Chondrocyte (in vitro differentiated cells): ENCODE data around the gene DTNA. TPM values are rescaled to one million over a fixed set of nuclear protein-coding genes. Genes with fewer than 3 reads are reported as not detected.
"Not testable (repeated sequence)": the region's sequence is repeated elsewhere in the genome, so short reads cannot be mapped to it uniquely, and the experiment has no call there.

Experiments used
- DNase-seq: peaks from one replicate; pipeline ENCODE4 v3.0.0; 2021; ENCODE audit warnings: mixed read lengths, low spot score
- H3K27ac Mint-ChIP-seq: one replicate; pipeline ENCODE4 v1.8.0; 2021; ENCODE audit warnings: mild to moderate bottlenecking, moderate library complexity, mixed read lengths; ENCODE audit not compliant: unreplicated experiment
- H3K27me3 Mint-ChIP-seq: 2 replicates; pipeline ENCODE4 v1.8.0; 2021; ENCODE audit warnings: low read depth, mixed read lengths
- H3K36me3 Mint-ChIP-seq: 2 replicates; pipeline ENCODE4 v1.8.0; 2021; ENCODE audit warnings: low read depth, mixed read lengths
- H3K4me1 Mint-ChIP-seq: 2 replicates; pipeline ENCODE4 v1.8.0; 2021; ENCODE audit warnings: low read depth, mild to moderate bottlenecking, mixed read lengths
- H3K4me3 Mint-ChIP-seq: one replicate; pipeline ENCODE4 v1.8.0; 2021; ENCODE audit warnings: mild to moderate bottlenecking, moderate library complexity, mixed read lengths; ENCODE audit not compliant: unreplicated experiment
- H3K9me3 Mint-ChIP-seq: 2 replicates; pipeline ENCODE4 v1.8.0; 2021; ENCODE audit warnings: low read depth, mixed read lengths
- total RNA-seq: library from RNA; stranded (reverse); gene quantifications from 3 replicates; pipeline ENCODE4 v1.2.1, GENCODE V29; 2021
- TF ChIP-seq, protein P1 (sequence below): fragments of 200-600 bp; sonication (generic); IDR thresholded peaks from 2 replicates; pipeline ENCODE4 v1.5.0; 2021; ENCODE audit warnings: antibody characterized with exemption, mild to moderate bottlenecking, moderate library complexity

The DTNA gene
- total RNA-seq, 1 donor from 2014 or later = 3.7 TPM

DNA sequence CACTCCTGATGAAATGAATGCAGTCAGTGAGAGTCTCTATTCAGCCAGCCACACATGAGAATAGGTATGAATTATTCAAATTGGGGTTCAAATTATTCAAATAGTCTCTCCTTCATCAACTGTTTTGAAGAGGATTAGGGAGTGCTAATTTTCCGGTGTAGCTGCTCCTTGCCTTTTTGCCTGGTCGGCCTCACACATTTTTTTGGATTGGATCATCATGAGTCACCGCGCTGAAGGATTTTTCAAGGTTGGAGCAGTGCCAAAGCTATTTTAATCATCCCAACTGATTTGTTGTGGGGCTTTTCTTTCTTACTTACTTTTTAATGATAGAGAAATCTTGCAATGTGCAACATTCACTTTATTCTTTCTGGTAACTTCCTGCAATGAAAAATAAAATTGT is 2.4 kb upstream of the DTNA start:
- Mint-ChIP-seq H3K4me3 (no peak overlapping the region), H3K9me3 (no peaks in the 10 kb centered on the region), H3K27ac (peak overlapping the region; percentile 64), H3K36me3 (no peaks in the 10 kb centered on the region), H3K4me1 (peaks cover 50% of the 10 kb centered on the region), H3K27me3 (no peaks in the 10 kb centered on the region)
- DNase-seq = no peak
- TF ChIP-seq, protein P1, sequence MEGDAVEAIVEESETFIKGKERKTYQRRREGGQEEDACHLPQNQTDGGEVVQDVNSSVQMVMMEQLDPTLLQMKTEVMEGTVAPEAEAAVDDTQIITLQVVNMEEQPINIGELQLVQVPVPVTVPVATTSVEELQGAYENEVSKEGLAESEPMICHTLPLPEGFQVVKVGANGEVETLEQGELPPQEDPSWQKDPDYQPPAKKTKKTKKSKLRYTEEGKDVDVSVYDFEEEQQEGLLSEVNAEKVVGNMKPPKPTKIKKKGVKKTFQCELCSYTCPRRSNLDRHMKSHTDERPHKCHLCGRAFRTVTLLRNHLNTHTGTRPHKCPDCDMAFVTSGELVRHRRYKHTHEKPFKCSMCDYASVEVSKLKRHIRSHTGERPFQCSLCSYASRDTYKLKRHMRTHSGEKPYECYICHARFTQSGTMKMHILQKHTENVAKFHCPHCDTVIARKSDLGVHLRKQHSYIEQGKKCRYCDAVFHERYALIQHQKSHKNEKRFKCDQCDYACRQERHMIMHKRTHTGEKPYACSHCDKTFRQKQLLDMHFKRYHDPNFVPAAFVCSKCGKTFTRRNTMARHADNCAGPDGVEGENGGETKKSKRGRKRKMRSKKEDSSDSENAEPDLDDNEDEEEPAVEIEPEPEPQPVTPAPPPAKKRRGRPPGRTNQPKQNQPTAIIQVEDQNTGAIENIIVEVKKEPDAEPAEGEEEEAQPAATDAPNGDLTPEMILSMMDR = no peak

DNA sequence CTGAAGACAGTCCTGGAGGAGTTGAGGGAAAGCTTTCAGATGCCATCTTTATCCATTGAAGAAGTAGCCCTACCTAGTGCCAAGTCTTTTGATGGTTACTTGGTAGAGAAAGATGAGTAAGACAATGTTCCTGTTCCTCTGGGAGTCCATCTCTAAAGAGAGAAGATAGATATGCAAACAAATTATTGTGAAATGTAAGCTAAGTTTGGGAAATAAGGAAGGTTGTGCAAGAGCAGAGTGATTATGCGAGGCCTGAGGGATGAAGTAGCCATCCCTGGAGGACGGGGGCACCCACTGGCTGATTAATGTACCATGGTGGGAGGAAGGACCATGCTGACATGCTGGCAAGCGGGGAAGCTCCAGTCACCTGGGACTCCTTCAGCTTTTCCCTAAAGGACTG is 994 bp upstream of the DTNA start:
- Mint-ChIP-seq H3K9me3 (no peaks in the 10 kb centered on the region), H3K4me3 (no peak overlapping the region), H3K36me3 (no peaks in the 10 kb centered on the region), H3K4me1 (peaks cover 50% of the 10 kb centered on the region), H3K27me3 (no peaks in the 10 kb centered on the region), H3K27ac (peak overlapping the region; percentile 97)
- DNase-seq = no peak
- TF ChIP-seq, protein P1 = no peak

DNA sequence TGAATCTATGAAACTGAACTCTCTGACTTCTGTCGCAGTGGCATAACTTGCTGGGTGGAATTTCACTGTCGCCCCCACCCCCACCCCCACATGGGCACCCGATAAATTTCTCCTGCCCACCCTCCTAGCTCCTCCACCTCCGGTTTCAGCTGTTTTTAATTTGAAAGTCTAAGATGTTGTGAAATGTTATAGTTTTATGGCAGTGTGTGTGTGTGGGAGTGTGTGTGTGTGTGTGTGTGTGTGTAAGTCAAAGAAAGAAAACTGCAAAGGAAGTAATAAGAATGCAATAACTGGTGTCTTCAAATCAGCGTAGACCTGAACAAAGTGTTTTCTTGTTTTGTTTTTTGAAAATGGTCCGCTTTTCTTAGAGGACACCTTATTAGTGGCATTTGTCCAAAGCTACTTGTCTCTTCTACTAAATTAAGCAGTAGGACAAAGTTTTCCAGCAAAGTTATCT is 388 bp downstream of the DTNA start:
- Mint-ChIP-seq H3K27ac (peak overlapping the region; percentile 97), H3K9me3 (no peaks in the 10 kb centered on the region), H3K36me3 (no peaks in the 10 kb centered on the region), H3K4me3 (peak overlapping the region; percentile 69), H3K4me1 (peaks cover 50% of the 10 kb centered on the region), H3K27me3 (no peaks in the 10 kb centered on the region)
- DNase-seq = no peak
- TF ChIP-seq, protein P1 = no peak

DNA sequence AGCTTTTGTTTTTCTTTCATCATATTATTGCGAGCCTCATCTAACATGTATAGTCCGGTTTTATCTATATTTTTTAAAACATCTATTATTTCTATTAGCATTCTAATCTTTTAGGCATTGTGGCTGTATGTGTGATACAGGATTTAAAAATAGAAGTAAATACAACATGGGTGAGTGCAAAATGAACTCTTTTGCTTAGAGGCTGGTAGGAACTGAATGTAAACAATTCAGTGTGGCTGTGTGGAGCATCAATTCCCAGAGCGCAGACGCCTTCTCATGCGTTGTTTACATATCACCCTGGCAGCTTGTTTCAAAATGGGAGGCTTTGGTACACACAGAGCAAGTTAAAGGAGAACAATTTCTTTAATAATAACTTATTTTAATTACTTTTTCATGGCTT is 836 bp downstream of the DTNA start:
- Mint-ChIP-seq H3K27ac (peak overlapping the region; percentile 97), H3K4me1 (peaks cover 50% of the 10 kb centered on the region), H3K4me3 (peak overlapping the region; percentile 69), H3K9me3 (no peaks in the 10 kb centered on the region), H3K27me3 (no peaks in the 10 kb centered on the region), H3K36me3 (no peaks in the 10 kb centered on the region)
- TF ChIP-seq, protein P1 = no peak
- DNase-seq = no peak

DNA sequence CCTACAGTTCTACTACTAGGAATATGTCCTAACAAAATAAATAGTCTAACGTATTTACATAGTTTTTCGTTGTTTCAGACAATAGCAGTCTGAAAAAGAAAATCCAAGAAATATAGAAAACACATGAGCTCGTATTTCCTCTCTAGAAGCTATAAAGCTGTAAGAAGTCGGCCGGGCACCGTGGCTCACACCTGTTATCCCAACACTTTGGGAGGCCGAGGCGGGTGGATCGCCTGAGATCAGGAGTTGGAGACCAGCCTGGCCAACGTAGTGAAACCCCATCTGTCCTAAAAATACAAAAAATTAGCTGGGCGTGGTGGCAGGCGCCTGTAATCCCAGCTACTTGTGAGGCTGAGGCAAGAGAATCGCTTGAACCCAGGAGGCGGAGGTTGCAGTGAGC is 6.0 kb downstream of the DTNA start:
- not testable (repeated sequence) for H3K36me3 Mint-ChIP-seq, H3K27me3 Mint-ChIP-seq, H3K4me1 Mint-ChIP-seq, H3K4me3 Mint-ChIP-seq, H3K9me3 Mint-ChIP-seq, DNase-seq, H3K27ac Mint-ChIP-seq

DNA sequence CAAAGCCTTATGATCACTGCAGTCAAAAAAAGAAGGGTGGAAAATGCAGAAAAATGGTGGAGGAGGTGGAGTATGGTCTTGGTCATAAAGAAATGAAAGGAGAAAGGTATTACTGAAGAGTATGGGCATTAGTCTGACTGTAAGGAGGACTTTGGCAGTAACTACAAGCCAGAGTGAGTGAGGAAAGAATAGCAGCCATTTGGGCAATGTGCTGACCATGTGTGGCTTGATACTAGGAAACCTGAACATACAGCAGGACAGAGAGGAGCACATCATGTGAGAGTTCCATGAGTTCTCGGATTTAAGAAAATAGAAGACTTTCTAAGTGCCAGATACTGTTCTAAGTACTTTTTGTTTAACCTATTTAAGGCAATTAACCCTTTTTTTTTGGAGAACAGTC is 8.5 kb downstream of the DTNA start:
- Mint-ChIP-seq H3K9me3 (no peaks in the 10 kb centered on the region), H3K27ac (no peak overlapping the region), H3K27me3 (no peaks in the 10 kb centered on the region), H3K4me3 (no peak overlapping the region), H3K4me1 (no peaks in the 10 kb centered on the region), H3K36me3 (no peaks in the 10 kb centered on the region)
- TF ChIP-seq, protein P1 = no peak
- no peak for DNase-seq
